Liver (tissue), 9 donors: ENCODE results near the gene NFATC2. TPM values are rescaled to one million over a fixed set of nuclear protein-coding genes. Genes with fewer than 3 reads are reported as not detected.

Experiments
- DNase-seq: peaks from one replicate; pipeline ENCODE4 v3.0.0-alpha.2; 2017; ENCODE audit warnings: low spot score
- H3K27ac ChIP-seq, 2 donors: one replicate each; pipeline ENCODE4 v1.7.0; 2013; ENCODE audit warnings: inconsistent platforms in 2 of 2, low read length in 2 of 2, control low read depth in 1 of 2, low read depth in 1 of 2, mild to moderate bottlenecking in 1 of 2
- H3K27me3 ChIP-seq, 4 donors: one replicate each; pipeline versions ENCODE4 v1.6.1 to v1.7.0; 2013; ENCODE audit warnings: low read length in 3 of 4, inconsistent platforms in 1 of 4, mild to moderate bottlenecking in 1 of 4, moderate library complexity in 1 of 4; ENCODE audit not compliant: control insufficient read depth in 4 of 4, insufficient read depth in 4 of 4
- H3K36me3 ChIP-seq, 4 donors: one replicate each; pipeline versions ENCODE4 v1.6.1 to v1.7.0; 2013; ENCODE audit warnings: low read length in 3 of 4, mild to moderate bottlenecking in 3 of 4, low read depth in 1 of 4, moderate library complexity in 1 of 4; ENCODE audit not compliant: control insufficient read depth in 4 of 4, insufficient read depth in 3 of 4
- H3K4me1 ChIP-seq, 4 donors: one replicate each; pipeline versions ENCODE4 v1.6.1 to v1.7.0; 2013; ENCODE audit warnings: low read length in 3 of 4, mild to moderate bottlenecking in 3 of 4, moderate library complexity in 1 of 4; ENCODE audit not compliant: control insufficient read depth in 4 of 4, insufficient read depth in 4 of 4
- H3K4me3 ChIP-seq, 3 donors: one replicate each; pipeline versions ENCODE4 v1.6.1 to v1.7.0; 2013; ENCODE audit warnings: low read length in 3 of 3, control low read depth in 1 of 3, low read depth in 1 of 3, mild to moderate bottlenecking in 1 of 3
- H3K9ac ChIP-seq, 2 donors: one replicate each; pipeline ENCODE4 v1.7.0; 2013; ENCODE audit warnings: low read length in 2 of 2, mild to moderate bottlenecking in 2 of 2, moderate library complexity in 2 of 2, control low read depth in 1 of 2, low read depth in 1 of 2
- H3K9me3 ChIP-seq, 4 donors: one replicate each; pipeline versions ENCODE4 v1.6.1 to v1.7.0; 2013; ENCODE audit warnings: low read length in 3 of 4; ENCODE audit not compliant: control insufficient read depth in 4 of 4
- ATF3 ChIP-seq: IDR thresholded peaks from 2 replicates; pipeline ENCODE4 v1.6.1; 2016; ENCODE audit warnings: antibody characterized with exemption
- CTCF ChIP-seq: fragments of 150-350 bp; IDR thresholded peaks from 2 replicates; pipeline ENCODE4 v1.5.1; 2017; ENCODE audit warnings: improper control_type of control experiment, low read depth, low read length; ENCODE audit not compliant: missing input control
- EGR1 ChIP-seq, 2 donors: IDR thresholded peaks; 2 replicates each; pipeline ENCODE4 v1.6.1; 2016 to 2018; ENCODE audit warnings: antibody characterized with exemption in 2 of 2, low read depth in 2 of 2
- FOXA1 ChIP-seq: IDR thresholded peaks from 2 replicates; pipeline ENCODE4 v1.6.1; 2016; ENCODE audit warnings: antibody characterized with exemption
- FOXA2 ChIP-seq: IDR thresholded peaks from 2 replicates; pipeline ENCODE4 v1.6.1; 2016; ENCODE audit warnings: antibody characterized with exemption
- GABPA ChIP-seq, 2 donors: IDR thresholded peaks in 1 of 2; conservative IDR thresholded peaks in 1 of 2; 2 replicates each; pipeline ENCODE4 v1.6.1; 2016; ENCODE audit warnings: antibody characterized with exemption in 2 of 2, mild to moderate bottlenecking in 1 of 2, moderate library complexity in 1 of 2
- HNF4A ChIP-seq, 2 donors: conservative IDR thresholded peaks; 2 replicates each; pipeline ENCODE4 v1.6.1; 2016; ENCODE audit warnings: antibody characterized with exemption in 2 of 2, mild to moderate bottlenecking in 2 of 2
- HNF4G ChIP-seq: IDR thresholded peaks from 2 replicates; pipeline ENCODE4 v1.6.1; 2016; ENCODE audit warnings: antibody characterized with exemption
- JUND ChIP-seq, 2 donors: IDR thresholded peaks; 2 replicates each; pipeline ENCODE4 v1.6.1; 2016; ENCODE audit warnings: antibody characterized with exemption in 2 of 2
- MAX ChIP-seq: IDR thresholded peaks from 2 replicates; pipeline ENCODE4 v1.6.1; 2016; ENCODE audit warnings: antibody characterized with exemption
- NR2F2 ChIP-seq: IDR thresholded peaks from 2 replicates; pipeline ENCODE4 v1.6.1; 2016; ENCODE audit warnings: antibody characterized with exemption
- RAD21 ChIP-seq, 2 donors: IDR thresholded peaks; 2 replicates each; pipeline ENCODE4 v1.6.1; 2016; ENCODE audit warnings: antibody characterized with exemption in 2 of 2, mild to moderate bottlenecking in 2 of 2
- REST ChIP-seq: IDR thresholded peaks from 2 replicates; pipeline ENCODE4 v1.6.1; 2016; ENCODE audit warnings: antibody characterized with exemption, mild to moderate bottlenecking
- RXRA ChIP-seq, 2 donors: IDR thresholded peaks; 2 replicates each; pipeline ENCODE4 v1.6.1; 2017 to 2018; ENCODE audit warnings: antibody characterized with exemption in 2 of 2, mild to moderate bottlenecking in 1 of 2
- SP1 ChIP-seq: IDR thresholded peaks from 2 replicates; pipeline ENCODE4 v1.6.1; 2018; ENCODE audit warnings: antibody characterized with exemption, mild to moderate bottlenecking
- TAF1 ChIP-seq: conservative IDR thresholded peaks from 2 replicates; pipeline ENCODE4 v1.6.1; 2016; ENCODE audit warnings: antibody characterized with exemption, mild to moderate bottlenecking
- YY1 ChIP-seq: IDR thresholded peaks from 2 replicates; pipeline ENCODE4 v1.6.1; 2016; ENCODE audit warnings: antibody characterized with exemption, mild to moderate bottlenecking
- ZBTB33 ChIP-seq: IDR thresholded peaks from 2 replicates; pipeline ENCODE4 v1.6.1; 2016; ENCODE audit warnings: antibody characterized with exemption
- WGBS: extraction: QIAGEN DNeasy Blood & Tissue Kit; methylation state at CpG from one replicate; pipeline ENCODE4 v1.1.7; 2013; 5-methylcytosine and 5-hydroxymethylcytosine counted together
- polyA plus RNA-seq, 2 donors: library from polyadenylated mRNA; stranded (reverse) in 1 of 2; unstranded in 1 of 2; fragments of 200-250 nt in 1 of 2; fragments of >200 nt in 1 of 2; fragmentation: Nextera tagmentation in 1 of 2; extraction: Ambion mirVana in 1 of 2; gene quantifications; one replicate each; pipeline versions ENCODE4 v1.2.1 to v1.2.3, GENCODE V29; 2013 to 2015
- total RNA-seq, 2 donors: library from RNA; depleted of rRNA; stranded (reverse); fragments of >200 nt; gene quantifications; one replicate each; pipeline ENCODE4 v1.2.3, GENCODE V29; 2014
- donor health status: healthy.
- donor health status: healthy.
- donor health status: healthy.
- donor health status: healthy.
- donor health status: healthy.

Gene NFATC2
- total and polyA plus RNA-seq, 4 donors: 1.2 to 6.7 (median 2.6) TPM

GRCh38 chr20:51511861-51512619 is 30.5 kb downstream of the NFATC2 start:
- Histone ChIP-seq H3K9me3 (no peaks in the 10 kb centered on the region), H3K27me3 (no peaks in the 10 kb centered on the region), H3K27ac (no peak overlapping the region), H3K4me1 (no peaks in the 10 kb centered on the region), H3K9ac (no peak overlapping the region), H3K36me3 (peaks cover 0 to 31% (median 24%) of the 10 kb centered on the region in 4 donors), H3K4me3 (no peak overlapping the region)
- WGBS: 97% methylated on average over 10 of the region's 10 CpGs
- TF ChIP-seq RXRA (IDR thresholded peaks at IDR 0.05) (no peak), HNF4A (conservative IDR thresholded peaks at IDR 0.05) (no peak), MAX (no peak), RAD21 (IDR thresholded peaks at IDR 0.05) (no peak), FOXA1 (no peak), FOXA2 (no peak), TAF1 (no peak), REST (no peak)
- no peak for DNase-seq

- H3K36me3 ChIP-seq: peaks cover 0 to 31% (median 19%) of the 10 kb centered on the region in 4 donors
- TF ChIP-seq CTCF (no peak), ATF3 (no peak), SP1 (no peak), HNF4G (no peak), MAX (no peak), YY1 (no peak), REST (no peak), FOXA1 (no peak), RAD21 (IDR thresholded peaks at IDR 0.05) (no peak), RXRA (IDR thresholded peaks at IDR 0.05) (no peak), GABPA (IDR thresholded peaks at IDR 0.05 in 1 of 2, conservative IDR thresholded peaks at IDR 0.05 in 1 of 2) (no peak), TAF1 (no peak), HNF4A (conservative IDR thresholded peaks at IDR 0.05) (no peak), ZBTB33 (no peak), EGR1 (IDR thresholded peaks at IDR 0.05; ENCODE audit: low read depth in 2 of 2) (no peak), JUND (IDR thresholded peaks at IDR 0.05) (no peak), FOXA2 (no peak), NR2F2 (no peak)
- WGBS: 93% methylated on average over 6 of the region's 6 CpGs
- no peaks in the 10 kb centered on the region for H3K9me3 ChIP-seq
- H3K9ac ChIP-seq: no peak overlapping the region
- H3K27ac ChIP-seq: no peak overlapping the region
- no peaks in the 10 kb centered on the region for H3K27me3 ChIP-seq
- DNase-seq: no peak
- no peaks in the 10 kb centered on the region for H3K4me1 ChIP-seq
- H3K4me3 ChIP-seq: no peak overlapping the region
Measured at GRCh38 chr20:51510936-51511605, 31.4 kb downstream of the NFATC2 start.
